ENCODE results near the gene MTREX. TPM values are rescaled to one million over a fixed set of nuclear protein-coding genes. Genes with fewer than 3 reads are reported as not detected.

The MTREX gene
- total RNA-seq, 1 experiment from 2014 or later: 123 TPM

DNA sequence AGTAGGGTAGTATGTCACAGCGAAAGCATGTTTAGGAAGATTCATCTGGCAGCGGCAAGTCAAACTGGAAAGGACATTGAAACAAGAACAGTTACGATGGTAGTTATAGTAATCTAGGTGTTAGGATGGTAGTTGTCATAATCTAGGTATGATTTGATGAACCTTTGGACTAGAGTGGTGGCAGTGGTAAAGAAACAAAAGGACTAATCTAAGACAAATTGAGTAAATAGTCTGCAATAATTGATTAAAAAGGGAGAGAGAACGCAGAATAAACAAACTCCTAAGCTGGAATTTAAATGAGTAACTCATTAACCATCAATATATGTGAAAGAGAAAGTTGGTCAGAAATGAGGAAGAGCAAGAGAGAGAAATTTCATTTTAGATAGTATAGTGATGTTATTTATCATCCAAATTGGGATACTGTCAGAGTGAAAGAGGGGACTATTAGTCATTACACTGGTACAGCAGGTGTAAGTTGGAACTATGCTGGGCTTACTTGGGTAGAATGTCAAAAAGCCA, 56.8 kb downstream of the MTREX start:
- Mint-ChIP-seq H3K27me3 (ENCODE audit: low read depth) (no peaks in the 10 kb centered on the region), H3K36me3 (ENCODE audit: insufficient read depth in 1 of 3, low read depth in 3 of 3) (peaks cover 20 to 38% (median 28%) of the 10 kb centered on the region in 3 experiments), H3K4me3 (no peak overlapping the region), H3K9me3 (no peaks in the 10 kb centered on the region), H3K4me1 (no peaks in the 10 kb centered on the region), H3K27ac (no peak overlapping the region; a peak in 1 of 7 replicates)
- Histone ChIP-seq H4K20me1 (ENCODE audit: control insufficient read depth, insufficient read depth, insufficient read length) (no peaks in the 10 kb centered on the region), H3K23ac (ENCODE audit: insufficient read length, low read depth, low read length) (no peak overlapping the region), H3K4ac (ENCODE audit: low read depth, low read length) (no peak overlapping the region), H2BK15ac (ENCODE audit: low read depth, low read length) (no peak overlapping the region), H2BK5ac (ENCODE audit: insufficient read length, low read length) (no peak overlapping the region), H3K79me2 (ENCODE audit: insufficient read depth, low read length) (no peaks in the 10 kb centered on the region), H2AK5ac (ENCODE audit: insufficient read length, low read length) (no peak overlapping the region), H4K91ac (ENCODE audit: insufficient read length, low read depth, low read length) (no peak overlapping the region), H2BK12ac (ENCODE audit: insufficient read length, low read depth, low read length) (no peak overlapping the region), H3K18ac (ENCODE audit: insufficient read length, low read depth, low read length) (no peak overlapping the region), H3K4me1 (ENCODE audit: insufficient read depth, low read length) (no peaks in the 10 kb centered on the region), H2BK120ac (ENCODE audit: low read depth, low read length, poor library complexity, severe bottlenecking) (no peak overlapping the region), H4K5ac (ENCODE audit: insufficient read length, low read depth, low read length) (no peak overlapping the region), H3K79me1 (ENCODE audit: insufficient read depth, low read depth, low read length, poor library complexity, severe bottlenecking) (no peaks in the 10 kb centered on the region), H3K23me2 (ENCODE audit: insufficient read length, low read depth, low read length, poor library complexity, severe bottlenecking) (no peaks in the 10 kb centered on the region), H3K27ac (ENCODE audit: insufficient read length, low read depth, low read length) (no peak overlapping the region), H3K27me3 (ENCODE audit: insufficient read depth, low read length) (no peaks in the 10 kb centered on the region), H3K56ac (ENCODE audit: insufficient read length, low read depth, low read length) (no peak overlapping the region), H3K14ac (ENCODE audit: insufficient read depth, low read length) (no peak overlapping the region), H2AFZ (ENCODE audit: low read length) (no peak overlapping the region), H3K9ac (ENCODE audit: extremely low read depth, insufficient read length, low read length) (no peak overlapping the region), H2BK20ac (ENCODE audit: low read depth, low read length, poor library complexity, severe bottlenecking) (no peak overlapping the region), H4K8ac (replicated peaks; ENCODE audit: insufficient read length, low read depth, low read length) (no peak overlapping the region), H3K9me3 (ENCODE audit: control insufficient read depth, low read depth, low read length) (no peaks in the 10 kb centered on the region), H3T11ph (ENCODE audit: low read length) (no peak overlapping the region), H3K4me2 (ENCODE audit: insufficient read depth, insufficient read length, low read length) (no peak overlapping the region)
- WGBS (ENCODE audit: extremely low coverage, insufficient read length, low lambda C conversion rate): no CpG with 5 or more reads among the region's 4 CpGs
- TF ChIP-seq, protein P1, sequence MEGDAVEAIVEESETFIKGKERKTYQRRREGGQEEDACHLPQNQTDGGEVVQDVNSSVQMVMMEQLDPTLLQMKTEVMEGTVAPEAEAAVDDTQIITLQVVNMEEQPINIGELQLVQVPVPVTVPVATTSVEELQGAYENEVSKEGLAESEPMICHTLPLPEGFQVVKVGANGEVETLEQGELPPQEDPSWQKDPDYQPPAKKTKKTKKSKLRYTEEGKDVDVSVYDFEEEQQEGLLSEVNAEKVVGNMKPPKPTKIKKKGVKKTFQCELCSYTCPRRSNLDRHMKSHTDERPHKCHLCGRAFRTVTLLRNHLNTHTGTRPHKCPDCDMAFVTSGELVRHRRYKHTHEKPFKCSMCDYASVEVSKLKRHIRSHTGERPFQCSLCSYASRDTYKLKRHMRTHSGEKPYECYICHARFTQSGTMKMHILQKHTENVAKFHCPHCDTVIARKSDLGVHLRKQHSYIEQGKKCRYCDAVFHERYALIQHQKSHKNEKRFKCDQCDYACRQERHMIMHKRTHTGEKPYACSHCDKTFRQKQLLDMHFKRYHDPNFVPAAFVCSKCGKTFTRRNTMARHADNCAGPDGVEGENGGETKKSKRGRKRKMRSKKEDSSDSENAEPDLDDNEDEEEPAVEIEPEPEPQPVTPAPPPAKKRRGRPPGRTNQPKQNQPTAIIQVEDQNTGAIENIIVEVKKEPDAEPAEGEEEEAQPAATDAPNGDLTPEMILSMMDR (conservative IDR thresholded peaks at IDR 0.05): no peak
- DNase-seq: no peak
